GM13976 (cell line): ENCODE data around the gene RPS3.

Source experiments
- DNase-seq: peaks from one replicate; pipeline ENCODE4 v3.0.0; 2012; ENCODE audit warnings: low spot score
- in situ Hi-C: fragments of 300-500 bp; cut with MboI; formaldehyde crosslinking; loops from one replicate; pipeline ENCODE4 v1.12.0; 2022; ENCODE audit warnings: low sequenced_read_pairs, mixed read lengths, inconsistent platforms; ENCODE audit not compliant: unreplicated experiment
- TF ChIP-seq, protein P1 (sequence below): IDR thresholded peaks from 2 replicates; pipeline ENCODE4 v1.5.1; 2012; ENCODE audit warnings: borderline replicate concordance, mild to moderate bottlenecking; ENCODE audit not compliant: insufficient read depth; ENCODE audit errors: extremely low read depth, missing control alignments, control extremely low read depth

Gene RPS3

GRCh38 chr11:75434051-75434450, 34.7 kb downstream of the RPS3 start:
- DNase-seq, result no peak
- TF ChIP-seq, protein P1, sequence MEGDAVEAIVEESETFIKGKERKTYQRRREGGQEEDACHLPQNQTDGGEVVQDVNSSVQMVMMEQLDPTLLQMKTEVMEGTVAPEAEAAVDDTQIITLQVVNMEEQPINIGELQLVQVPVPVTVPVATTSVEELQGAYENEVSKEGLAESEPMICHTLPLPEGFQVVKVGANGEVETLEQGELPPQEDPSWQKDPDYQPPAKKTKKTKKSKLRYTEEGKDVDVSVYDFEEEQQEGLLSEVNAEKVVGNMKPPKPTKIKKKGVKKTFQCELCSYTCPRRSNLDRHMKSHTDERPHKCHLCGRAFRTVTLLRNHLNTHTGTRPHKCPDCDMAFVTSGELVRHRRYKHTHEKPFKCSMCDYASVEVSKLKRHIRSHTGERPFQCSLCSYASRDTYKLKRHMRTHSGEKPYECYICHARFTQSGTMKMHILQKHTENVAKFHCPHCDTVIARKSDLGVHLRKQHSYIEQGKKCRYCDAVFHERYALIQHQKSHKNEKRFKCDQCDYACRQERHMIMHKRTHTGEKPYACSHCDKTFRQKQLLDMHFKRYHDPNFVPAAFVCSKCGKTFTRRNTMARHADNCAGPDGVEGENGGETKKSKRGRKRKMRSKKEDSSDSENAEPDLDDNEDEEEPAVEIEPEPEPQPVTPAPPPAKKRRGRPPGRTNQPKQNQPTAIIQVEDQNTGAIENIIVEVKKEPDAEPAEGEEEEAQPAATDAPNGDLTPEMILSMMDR, result no peak
- in situ Hi-C loops, result no loop called here

DNA sequence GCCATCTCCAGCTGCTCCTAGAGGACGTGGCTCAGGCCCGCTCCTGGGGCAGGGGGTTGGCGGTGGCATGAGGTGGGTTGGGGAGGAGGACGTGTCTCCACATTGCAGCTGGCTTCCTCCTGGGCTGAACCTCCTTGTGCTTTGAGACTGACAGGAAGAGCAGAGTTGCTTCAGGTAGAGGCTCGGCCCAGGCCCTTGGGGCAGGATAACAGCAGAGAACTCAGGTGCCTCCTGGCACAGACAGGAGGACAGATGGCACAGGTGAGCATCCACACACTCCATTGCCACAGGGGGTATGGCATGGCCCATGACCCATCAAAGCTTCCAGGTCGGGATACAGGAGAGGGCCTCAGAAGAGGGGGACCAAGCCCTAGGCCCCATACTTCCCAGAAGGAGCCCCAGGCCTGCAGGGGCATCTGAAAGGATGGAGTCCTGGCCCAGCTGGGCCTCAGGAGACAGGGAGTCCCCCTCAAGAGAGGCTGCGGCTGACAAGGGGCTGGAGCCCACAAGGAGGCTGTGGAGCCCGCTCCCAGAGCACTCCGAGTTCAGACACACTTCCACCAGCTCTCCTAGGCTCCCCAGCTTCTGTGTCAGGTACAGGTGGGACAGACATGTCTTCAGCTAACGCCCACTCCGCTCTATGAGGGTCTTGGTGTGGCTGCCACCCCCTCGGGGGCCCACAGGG, 35.7 kb downstream of the RPS3 start:
- TF ChIP-seq, protein P1, result no peak
- in situ Hi-C loops, result no loop called here
- no peak for DNase-seq

DNA sequence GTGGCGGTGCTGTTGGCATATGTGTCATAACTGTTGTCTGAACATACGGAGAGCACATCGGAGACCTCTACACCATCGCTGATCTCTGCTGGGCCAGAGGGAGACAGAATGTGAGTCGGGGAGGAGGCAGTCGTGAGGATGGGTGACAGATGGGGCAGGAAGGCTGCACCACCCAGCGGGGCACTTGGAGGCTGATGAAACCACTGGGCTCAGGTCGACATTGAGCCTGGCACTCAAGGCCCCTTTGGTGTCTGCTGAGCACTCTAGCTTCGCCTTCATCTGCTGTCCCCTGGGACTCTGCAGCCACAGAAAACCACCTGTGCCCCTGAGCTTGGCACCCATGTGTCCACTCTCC, 36.2 kb downstream of the RPS3 start:
- TF ChIP-seq, protein P1, result no peak
- in situ Hi-C loops, result no loop called here
- DNase-seq, result no peak

DNA sequence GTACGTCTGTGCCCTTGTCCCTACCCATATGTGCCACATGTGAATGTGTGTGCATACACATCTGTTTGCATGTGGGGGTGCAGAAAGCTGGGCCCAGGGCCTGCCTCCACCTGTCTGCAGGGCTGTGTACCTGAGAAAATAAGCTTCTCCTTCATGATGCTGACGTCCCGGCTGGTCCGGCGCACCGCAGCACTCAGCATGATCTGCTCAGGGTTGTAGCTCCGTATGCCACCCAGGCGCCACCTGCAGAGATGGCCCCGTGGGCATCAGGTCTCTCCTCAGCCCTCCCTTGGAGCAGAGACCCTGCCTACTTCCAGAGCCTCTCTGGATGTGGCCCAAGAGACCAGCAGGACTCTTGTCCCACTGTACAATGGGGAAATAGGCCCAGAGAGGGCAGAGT, 37.5 kb downstream of the RPS3 start:
- TF ChIP-seq, protein P1, result no peak
- no peak for DNase-seq
- in situ Hi-C loops, result no loop called here

DNA sequence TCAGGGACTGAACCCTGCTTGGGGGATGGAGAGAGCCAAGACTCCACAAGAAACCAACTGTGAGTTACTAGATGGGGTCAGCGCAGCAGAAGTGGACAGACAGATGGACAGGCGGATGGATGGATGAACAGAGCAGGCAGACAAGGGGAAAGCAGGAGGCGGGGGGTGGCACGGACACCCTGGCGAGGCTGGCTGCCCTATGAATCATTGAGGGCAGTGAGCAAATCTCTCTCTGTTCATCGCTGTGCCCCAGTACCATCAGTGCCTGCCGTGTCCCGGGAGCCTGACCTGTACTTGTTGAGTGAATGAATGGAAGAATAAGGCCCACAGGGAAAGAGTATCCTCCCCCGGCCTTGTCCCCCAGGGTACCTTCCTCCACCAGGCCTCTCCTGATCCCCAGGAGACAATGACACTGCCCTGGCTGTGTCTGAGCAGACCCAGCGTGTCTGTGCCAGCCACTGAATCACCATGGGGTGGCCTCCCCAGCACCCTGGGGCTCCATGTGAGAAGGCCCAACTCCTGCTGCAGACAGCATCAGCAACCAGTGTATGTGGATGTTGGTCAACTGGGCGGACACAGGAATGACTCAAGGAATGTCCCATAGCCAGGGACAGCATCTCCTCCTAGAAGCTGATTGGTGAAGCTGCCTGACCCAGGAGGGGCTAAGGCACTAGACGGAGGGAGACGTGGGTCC, 38.8 kb downstream of the RPS3 start:
- TF ChIP-seq, protein P1, result no peak
- no peak for DNase-seq
- in situ Hi-C loops, result no loop called here

- no peak for DNase-seq
- in situ Hi-C loops, result no loop called here
- TF ChIP-seq, protein P1, result no peak
These were observed 39.7 kb downstream of the RPS3 start for GRCh38 chr11:75439026-75439425.
